HG03378 (cell line): ENCODE data around the gene SNX25.

Experiments used
- ATAC-seq: cut with Tn5 transposase; IDR thresholded peaks from one replicate; pipeline ENCODE4 v1.9.1; 2021; ENCODE audit warnings: mild to moderate bottlenecking, moderate library complexity; ENCODE audit not compliant: unreplicated experiment

SNX25 gene

GRCh38 chr4:185404031-185404430 is 194.6 kb downstream of the SNX25 start:
- ATAC-seq = no peak

GRCh38 chr4:185405296-185405999 is 196.1 kb downstream of the SNX25 start:
- peak; percentile 64 for ATAC-seq

- ATAC-seq = no peak
Observed at GRCh38 chr4:185408432-185408831, 199.0 kb downstream of the SNX25 start.

DNA sequence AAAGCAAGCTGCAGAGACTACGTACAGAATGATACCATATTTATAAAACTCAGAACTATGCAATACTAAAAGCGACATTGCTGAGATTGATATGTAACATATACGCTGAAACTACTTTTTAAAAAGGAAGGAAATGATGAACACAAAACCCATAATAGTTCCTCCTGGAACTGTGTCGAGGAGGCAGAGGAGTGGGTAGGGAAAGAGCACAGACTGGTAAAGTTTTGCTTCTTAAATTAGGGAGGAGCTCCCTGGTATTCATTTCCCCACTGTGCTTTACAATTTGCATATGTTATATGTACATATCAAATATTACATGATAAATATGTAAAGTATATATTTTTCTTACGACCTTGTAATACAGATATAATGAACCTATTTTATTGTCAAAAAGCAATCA is 202.5 kb downstream of the SNX25 start:
- ATAC-seq = no peak

GRCh38 chr4:185412412-185412811 is 203.0 kb downstream of the SNX25 start:
- ATAC-seq = no peak
